ENCODE results near the gene FBXO11.
"Not testable (repeated sequence)": the region's sequence is repeated elsewhere in the genome, so short reads cannot be mapped to it uniquely, and the experiment has no call there.

Gene FBXO11

DNA sequence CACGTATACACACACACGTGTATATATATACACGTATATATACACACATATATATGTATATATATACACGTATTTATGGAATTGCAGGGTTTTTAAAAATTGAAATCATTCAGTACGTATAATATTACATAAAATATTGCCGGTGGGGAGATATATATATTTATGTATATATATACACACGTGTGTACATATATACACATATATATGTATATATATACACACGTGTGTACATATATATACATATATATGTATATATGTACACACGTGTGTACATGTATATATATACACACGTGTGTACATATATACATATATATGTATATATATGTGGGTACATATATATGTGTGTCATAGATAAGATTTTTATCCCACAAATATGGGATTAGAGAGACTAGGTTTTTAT lies 5.4 kb downstream of the FBXO11 start:
- ATAC-seq, result no peak
- TF ChIP-seq, protein P1, sequence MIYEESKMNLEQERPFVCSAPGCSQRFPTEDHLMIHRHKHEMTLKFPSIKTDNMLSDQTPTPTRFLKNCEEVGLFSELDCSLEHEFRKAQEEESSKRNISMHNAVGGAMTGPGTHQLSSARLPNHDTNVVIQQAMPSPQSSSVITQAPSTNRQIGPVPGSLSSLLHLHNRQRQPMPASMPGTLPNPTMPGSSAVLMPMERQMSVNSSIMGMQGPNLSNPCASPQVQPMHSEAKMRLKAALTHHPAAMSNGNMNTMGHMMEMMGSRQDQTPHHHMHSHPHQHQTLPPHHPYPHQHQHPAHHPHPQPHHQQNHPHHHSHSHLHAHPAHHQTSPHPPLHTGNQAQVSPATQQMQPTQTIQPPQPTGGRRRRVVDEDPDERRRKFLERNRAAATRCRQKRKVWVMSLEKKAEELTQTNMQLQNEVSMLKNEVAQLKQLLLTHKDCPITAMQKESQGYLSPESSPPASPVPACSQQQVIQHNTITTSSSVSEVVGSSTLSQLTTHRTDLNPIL (CRISPR knock-in tag; IDR thresholded peaks at IDR 0.05; ENCODE audit: low read depth), result no peak
- TF ChIP-seq ZC3H10 (CRISPR knock-in tag; IDR thresholded peaks at IDR 0.05) (no peak), ISL1 (CRISPR knock-in tag; IDR thresholded peaks at IDR 0.05) (no peak), SNAI2 (CRISPR knock-in tag; IDR thresholded peaks at IDR 0.05) (no peak), PPARA (CRISPR knock-in tag; IDR thresholded peaks at IDR 0.05; ENCODE audit: borderline replicate concordance) (no peak), ARNTL (CRISPR knock-in tag; IDR thresholded peaks at IDR 0.05; ENCODE audit: borderline replicate concordance, low read depth) (no peak), TCF4 (CRISPR knock-in tag; IDR thresholded peaks at IDR 0.05; ENCODE audit: borderline replicate concordance) (no peak), BACH2 (CRISPR knock-in tag; IDR thresholded peaks at IDR 0.05; ENCODE audit: borderline replicate concordance) (no peak), CSDC2 (CRISPR knock-in tag; IDR thresholded peaks at IDR 0.05) (no peak)
- TF ChIP-seq, protein P2, sequence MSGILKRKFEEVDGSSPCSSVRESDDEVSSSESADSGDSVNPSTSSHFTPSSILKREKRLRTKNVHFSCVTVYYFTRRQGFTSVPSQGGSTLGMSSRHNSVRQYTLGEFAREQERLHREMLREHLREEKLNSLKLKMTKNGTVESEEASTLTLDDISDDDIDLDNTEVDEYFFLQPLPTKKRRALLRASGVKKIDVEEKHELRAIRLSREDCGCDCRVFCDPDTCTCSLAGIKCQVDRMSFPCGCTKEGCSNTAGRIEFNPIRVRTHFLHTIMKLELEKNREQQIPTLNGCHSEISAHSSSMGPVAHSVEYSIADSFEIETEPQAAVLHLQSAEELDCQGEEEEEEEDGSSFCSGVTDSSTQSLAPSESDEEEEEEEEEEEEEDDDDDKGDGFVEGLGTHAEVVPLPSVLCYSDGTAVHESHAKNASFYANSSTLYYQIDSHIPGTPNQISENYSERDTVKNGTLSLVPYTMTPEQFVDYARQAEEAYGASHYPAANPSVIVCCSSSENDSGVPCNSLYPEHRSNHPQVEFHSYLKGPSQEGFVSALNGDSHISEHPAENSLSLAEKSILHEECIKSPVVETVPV (CRISPR knock-in tag; IDR thresholded peaks at IDR 0.05), result no peak

DNA sequence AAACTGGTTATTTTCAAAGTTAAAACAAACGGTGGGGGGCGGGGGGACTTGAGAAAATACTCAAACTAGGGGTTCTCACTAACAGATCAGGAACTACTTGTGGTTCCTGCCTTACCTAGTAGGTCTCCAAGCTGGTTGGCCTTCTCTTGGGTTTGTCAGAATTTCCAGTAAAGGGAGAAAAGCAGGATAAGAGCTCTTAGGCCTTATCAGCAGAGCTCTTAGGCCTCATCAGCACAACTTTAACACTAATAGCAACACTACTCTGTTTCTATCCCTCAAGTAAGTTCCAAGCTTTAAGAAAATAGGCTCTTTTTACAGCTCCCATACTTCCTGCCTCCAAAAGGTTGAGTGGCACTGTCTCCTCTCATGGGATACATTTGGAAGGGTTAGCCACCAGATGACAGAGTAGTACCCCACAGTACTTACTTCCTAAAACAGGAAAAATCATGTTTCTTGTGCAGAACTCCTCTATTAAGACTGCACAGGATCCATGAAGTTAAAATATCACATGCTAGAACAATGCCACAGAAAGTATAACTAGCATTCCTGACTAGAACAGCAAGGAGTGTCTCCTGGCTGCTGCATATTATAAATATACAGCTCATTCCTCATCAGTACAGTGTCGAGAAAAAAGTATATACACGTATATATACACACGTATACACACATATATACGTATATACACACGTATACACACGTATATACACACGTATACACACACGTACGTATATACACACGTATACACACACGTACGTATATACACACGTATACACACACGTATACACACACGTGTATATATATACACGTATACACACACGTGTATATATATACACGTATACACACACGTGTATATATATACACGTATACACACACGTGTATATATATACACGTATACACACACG lies 6.1 kb downstream of the FBXO11 start:
- TF ChIP-seq, protein P1 (CRISPR knock-in tag; IDR thresholded peaks at IDR 0.05; ENCODE audit: low read depth), result no peak
- TF ChIP-seq ESRRG (CRISPR knock-in tag; IDR thresholded peaks at IDR 0.05) (no peak), ARNTL (CRISPR knock-in tag; IDR thresholded peaks at IDR 0.05; ENCODE audit: borderline replicate concordance, low read depth) (no peak), BACH2 (CRISPR knock-in tag; IDR thresholded peaks at IDR 0.05; ENCODE audit: borderline replicate concordance) (no peak), TCF4 (CRISPR knock-in tag; IDR thresholded peaks at IDR 0.05; ENCODE audit: borderline replicate concordance) (no peak), GLIS3 (CRISPR knock-in tag; IDR thresholded peaks at IDR 0.05) (no peak), ZNF70 (CRISPR knock-in tag; IDR thresholded peaks at IDR 0.05) (no peak), ZC3H10 (CRISPR knock-in tag; IDR thresholded peaks at IDR 0.05) (no peak), ZNF565 (CRISPR knock-in tag; conservative IDR thresholded peaks at IDR 0.05; ENCODE audit: low read depth) (no peak), ZFP3 (CRISPR knock-in tag; IDR thresholded peaks at IDR 0.05) (no peak), ZFP30 (CRISPR knock-in tag; IDR thresholded peaks at IDR 0.05) (no peak), ISL1 (CRISPR knock-in tag; IDR thresholded peaks at IDR 0.05) (no peak)
- TF ChIP-seq, protein P3, sequence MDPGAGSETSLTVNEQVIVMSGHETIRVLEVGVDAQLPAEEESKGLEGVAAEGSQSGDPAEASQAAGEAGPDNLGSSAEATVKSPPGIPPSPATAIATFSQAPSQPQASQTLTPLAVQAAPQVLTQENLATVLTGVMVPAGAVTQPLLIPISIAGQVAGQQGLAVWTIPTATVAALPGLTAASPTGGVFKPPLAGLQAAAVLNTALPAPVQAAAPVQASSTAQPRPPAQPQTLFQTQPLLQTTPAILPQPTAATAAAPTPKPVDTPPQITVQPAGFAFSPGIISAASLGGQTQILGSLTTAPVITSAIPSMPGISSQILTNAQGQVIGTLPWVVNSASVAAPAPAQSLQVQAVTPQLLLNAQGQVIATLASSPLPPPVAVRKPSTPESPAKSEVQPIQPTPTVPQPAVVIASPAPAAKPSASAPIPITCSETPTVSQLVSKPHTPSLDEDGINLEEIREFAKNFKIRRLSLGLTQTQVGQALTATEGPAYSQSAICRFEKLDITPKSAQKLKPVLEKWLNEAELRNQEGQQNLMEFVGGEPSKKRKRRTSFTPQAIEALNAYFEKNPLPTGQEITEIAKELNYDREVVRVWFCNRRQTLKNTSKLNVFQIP (CRISPR knock-in tag; IDR thresholded peaks at IDR 0.05; ENCODE audit: borderline replicate concordance, low read depth), result no peak
- TF ChIP-seq, protein P2 (CRISPR knock-in tag; IDR thresholded peaks at IDR 0.05), result no peak
- peak; percentile 8 for ATAC-seq

DNA sequence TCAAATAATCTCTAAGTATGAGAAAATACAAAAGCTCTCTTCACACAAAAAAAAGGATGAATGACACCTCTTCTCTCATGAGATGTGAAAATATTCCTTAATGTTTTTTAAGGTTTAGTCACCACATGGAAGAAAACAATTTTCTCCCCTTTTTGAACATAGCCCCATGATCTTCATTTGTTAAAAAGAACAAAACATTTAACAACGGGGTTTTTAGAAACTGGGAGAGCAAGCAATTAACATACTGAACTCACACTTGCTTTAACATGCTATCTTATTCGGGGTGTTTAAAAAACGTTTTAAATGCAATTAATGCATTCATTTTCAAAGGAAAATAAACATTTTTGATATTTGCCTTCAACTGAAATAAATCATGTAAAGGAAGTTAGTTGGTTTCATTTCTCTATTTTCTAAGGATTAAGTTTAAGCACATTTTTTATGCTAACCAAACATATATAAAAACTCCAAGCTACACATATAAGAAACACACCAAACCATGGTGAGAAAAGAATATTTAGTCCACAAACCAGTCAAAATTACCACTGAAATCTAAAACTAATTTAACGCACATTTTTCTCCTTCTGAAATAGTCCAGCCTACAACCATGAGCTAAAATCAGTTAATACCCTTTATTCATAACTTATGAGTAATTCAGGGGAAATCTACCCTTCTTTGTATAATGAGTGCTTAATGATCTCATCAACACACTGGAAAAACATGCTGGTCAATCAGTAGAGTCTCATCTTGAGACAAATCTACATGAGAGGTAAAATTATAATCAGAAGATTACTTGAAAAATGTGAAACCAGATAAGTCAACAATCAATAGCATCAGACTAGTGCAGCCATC lies 8.2 kb downstream of the FBXO11 start:
- TF ChIP-seq SNAI2 (CRISPR knock-in tag; IDR thresholded peaks at IDR 0.05) (no peak), TOX (CRISPR knock-in tag; IDR thresholded peaks at IDR 0.05; ENCODE audit: borderline replicate concordance) (no peak), BACH2 (CRISPR knock-in tag; IDR thresholded peaks at IDR 0.05; ENCODE audit: borderline replicate concordance) (no peak)
- TF ChIP-seq, protein P2 (CRISPR knock-in tag; IDR thresholded peaks at IDR 0.05), result no peak
- ATAC-seq, result no peak

DNA sequence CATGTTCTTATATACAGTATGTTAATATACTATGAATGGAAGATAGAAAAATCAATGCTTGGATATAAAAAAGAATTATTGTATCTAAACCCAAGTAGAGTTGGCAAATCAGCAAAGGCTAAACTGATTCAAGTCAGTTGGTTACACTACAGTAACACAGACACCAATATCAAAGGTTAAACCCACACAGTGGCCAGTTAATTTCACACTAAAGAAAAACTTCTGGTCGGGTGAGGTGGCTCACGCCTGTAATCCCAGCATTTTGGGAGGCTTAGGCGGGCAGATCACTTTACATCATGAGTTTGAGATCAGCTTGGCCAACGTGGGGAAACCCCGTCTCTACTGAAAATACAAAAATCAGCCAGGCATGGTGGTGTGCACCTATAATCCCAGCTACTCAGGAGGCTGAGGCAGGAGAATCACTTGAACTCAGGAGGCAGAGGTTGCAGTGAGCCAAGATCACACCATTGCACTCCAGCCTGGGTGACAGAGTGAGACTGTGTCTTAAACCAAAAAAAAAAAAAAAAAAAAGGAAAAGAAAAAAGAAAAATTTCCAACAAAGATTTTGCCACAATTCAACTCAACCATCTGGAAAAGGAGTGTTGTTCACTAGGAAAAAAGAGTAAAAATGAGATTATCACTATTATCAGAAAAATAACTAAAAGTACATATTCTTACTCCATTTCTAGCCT lies 9.0 kb downstream of the FBXO11 start:
- not testable (repeated sequence) for ATAC-seq

Data from SK-N-SH treated with all-trans-retinoic acid at 6 μM for 48 hours (cell line).